NCI-H2081 treated with DMSO at 0.1 percent for 48 hours (cell line): ENCODE results near the gene SLCO2B1.

ENCODE experiments used
- DNase-seq: peaks from one replicate; lab custom pipeline; 2025; lab: John Stamatoyannopoulos, UW

SLCO2B1 gene

DNA sequence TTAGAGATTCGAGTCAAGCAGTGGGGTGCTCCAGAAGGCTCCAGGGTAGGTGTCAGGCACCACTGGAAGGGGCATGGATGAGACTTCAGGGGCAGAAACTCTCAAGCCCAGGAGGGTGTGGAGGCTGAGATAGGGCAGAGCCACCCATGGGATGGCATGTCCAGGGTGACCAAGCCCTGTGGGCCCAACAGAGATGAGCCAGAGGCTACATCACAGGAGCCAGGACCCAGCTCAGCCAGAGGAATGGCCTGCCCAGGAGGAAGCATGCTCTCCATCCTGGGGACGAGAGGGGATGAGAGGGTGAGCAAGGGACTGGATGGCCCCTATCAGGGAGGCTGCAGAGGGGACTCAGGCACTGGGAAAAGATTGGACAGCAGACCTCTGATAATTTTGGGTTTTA lies 42.8 kb downstream of the SLCO2B1 start:
- DNase-seq: no peak

DNA sequence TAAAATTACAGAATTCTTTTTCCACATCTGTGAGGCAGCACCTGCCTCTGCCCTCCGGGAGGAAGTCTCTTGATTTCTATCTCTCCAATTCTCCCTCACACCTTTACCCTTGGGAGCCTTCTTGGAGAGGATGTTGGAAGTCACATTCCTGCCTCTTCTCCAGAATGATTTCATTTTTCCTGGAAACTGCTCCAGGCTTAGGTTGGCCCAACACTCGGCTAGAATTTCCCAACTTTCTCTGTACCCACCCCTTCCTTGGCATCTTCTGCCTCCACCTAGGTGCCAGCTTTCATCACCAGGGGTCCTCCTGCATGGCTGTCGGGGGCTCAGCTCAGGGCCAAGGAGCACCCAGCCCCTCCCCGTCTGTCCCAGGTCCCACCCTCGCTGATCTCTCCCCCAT lies 43.2 kb downstream of the SLCO2B1 start:
- no peak for DNase-seq

DNA sequence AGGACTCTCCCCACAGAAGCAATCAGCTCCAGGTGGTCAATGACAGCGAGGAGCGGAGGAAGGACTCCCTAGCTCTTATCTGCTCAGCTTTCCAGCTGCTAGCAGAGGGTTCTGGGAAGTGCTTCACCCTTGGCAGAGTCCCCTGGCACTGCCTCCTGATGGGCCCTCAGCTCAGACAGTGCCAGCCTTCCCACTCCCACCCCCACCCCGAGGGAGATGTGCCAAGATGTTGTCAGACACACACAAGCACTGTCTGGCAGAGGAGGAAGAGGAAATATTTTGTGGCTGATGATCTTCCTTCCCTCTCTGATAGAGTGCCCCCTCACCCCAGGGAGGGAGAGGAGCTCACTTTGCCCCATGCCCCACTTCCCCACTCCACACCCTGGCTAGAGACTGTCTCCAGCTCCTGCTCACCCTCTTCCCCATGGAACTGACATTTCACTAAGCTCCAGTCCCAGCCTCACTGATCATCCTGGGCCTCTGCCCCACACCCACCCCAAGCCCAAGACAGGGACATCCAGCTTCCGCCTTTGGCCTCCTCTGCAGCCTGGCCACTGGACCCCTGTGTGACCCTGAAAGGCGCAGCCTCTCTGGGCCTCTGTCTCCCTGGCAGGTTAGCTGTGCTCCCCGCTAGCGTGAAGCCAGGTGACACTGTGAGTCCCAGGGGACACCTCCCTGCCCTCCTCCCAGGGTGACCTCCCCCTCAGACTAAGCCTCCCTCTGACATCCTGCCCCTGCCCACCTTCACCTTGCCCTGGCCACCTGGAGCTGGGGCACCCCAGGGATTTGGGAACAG lies 44.5 kb downstream of the SLCO2B1 start:
- no peak for DNase-seq

DNA sequence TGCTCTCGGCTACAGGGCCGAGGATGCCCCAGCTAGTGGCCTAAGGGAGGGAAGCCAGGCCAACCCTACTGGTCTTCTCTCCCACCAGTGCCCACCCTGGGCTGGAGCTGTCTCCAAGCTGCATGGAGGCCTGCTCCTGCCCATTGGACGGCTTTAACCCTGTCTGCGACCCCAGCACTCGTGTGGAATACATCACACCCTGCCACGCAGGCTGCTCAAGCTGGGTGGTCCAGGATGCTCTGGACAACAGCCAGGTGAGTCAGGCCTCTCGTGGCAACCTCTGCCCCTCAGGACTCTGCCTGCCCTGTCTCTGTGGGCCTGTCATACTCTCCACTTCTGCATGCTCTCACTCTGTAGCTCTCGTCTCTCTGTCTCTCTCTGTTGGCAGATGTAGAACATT lies 45.5 kb downstream of the SLCO2B1 start:
- DNase-seq: no peak

DNA sequence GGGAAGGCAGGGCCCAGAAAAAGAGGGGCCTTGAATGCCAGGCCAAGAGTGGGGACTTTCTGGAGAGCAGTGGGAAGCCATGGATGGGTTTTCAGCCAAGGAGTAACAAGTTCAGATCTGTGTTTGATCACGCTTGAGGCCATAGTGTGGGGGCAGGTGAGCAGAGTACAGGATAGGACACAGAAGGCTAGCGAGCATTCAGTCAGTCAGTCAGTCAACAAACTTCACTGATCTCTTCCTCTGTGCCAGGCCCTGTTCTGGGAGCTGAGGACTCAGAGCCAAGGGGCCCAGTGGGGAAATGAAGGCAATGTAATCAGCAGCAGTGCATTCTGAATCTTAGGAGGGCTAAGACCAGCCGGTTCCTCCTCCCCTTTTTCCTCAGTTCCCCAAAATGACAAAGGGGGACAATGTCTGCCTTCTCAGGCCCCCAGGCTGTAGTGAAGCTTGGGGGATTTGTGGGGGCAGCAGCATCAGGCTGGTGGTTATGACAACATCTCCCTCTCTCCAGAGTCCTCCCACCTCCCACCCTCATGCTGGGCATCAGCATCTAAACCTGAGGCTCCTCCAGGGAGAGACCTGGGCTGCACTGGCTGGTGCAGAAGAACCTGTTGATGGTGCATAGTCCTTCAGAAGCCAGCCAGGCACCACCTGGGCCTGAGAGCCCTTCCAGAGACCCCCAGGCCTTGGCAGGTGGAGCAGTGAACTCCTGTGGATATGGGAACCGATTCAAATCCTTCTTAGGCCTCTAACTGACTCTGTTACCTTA lies 46.8 kb downstream of the SLCO2B1 start:
- no peak for DNase-seq

DNA sequence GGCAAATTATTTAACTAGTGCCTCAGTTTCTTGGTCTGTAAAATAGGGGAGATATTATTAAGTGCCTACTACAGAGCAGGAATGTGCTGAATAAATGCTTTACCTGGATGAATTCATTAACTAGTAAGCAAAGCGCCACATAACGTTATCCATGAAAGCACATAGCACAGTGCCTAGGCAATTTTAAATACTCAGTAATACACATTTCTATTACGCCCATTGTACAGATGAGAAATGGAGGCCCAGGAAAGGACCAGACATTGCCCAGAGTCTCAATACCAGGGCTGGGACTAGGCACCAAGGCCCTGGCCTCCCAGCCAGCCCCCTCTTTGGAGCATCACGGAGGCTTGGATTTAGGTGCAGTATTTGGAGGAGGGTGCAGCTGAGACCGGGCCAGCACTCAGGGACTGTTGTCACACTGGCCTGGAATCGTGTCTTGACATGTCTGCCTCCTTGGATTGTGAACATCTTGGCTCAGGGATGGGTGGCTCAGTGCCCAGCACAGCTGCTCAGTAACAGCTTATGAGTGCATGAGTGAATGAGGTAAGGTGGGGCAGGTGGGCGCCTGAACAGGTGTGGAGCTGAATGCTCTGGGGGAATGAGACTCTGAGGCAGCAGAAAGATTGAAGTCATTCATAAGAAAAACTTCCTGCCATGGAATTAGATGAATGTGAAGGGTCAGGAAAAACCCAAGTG lies 47.5 kb downstream of the SLCO2B1 start:
- DNase-seq: no peak

DNA sequence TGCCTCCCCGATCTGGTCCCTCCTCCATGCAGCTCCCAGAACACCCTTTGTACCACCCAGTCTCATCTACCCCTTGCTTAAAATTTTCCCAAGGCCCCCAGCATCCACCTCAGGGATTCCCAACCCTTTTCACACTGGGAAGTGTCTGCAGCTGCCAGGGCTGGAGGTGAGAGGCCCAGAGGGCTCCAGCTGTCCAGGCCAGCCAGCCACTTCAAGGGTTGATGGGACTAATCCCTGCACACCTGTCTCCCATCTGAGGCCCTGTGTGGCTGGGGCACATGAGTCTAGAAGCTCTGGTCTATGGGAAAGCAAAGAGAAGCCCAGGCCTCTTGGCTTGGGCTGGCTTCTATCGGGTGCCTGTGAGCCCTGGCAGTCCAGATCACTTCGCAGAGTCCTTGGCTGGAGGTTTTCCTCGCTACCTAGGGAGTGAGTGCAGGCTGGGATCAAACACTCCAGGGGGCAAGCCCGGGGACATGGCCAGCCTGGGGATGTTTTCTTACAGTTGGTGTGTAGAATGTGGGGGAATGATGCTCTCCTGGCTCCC lies 48.6 kb downstream of the SLCO2B1 start:
- no peak for DNase-seq

DNA sequence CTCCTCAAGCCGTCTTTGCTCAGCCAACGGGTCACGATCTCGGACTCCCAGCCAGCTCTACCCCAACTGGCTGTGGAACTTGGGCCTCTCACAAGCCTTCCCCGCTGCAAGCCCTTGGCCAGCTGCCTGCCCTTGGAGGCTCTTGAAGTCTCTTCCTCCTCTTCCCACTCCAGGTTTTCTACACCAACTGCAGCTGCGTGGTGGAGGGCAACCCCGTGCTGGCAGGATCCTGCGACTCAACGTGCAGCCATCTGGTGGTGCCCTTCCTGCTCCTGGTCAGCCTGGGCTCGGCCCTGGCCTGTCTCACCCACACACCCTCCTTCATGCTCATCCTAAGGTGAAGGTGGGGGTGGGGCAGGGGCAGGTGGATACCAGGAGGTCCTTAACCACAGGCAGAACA lies 49.1 kb downstream of the SLCO2B1 start:
- DNase-seq: no peak

DNA sequence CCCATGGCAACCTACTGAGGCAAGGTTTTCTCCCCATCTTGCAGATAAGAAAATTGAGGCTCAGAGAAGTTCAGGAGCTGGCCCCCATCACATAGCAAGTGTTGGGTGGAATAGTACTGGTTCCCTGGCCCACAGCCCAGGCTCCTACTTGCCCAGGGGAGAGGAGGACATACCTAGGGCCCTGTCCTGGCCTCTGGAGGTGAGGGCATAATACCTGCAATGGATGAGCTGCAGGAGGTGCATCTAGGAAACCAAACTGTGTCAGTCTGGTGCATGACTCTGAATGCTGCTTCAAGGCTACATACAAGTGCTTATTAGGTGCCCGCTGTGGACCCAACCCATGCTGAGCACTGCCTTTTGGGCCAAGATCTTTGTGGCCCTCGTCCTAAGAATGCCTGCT lies 49.6 kb downstream of the SLCO2B1 start:
- no peak for DNase-seq

DNA sequence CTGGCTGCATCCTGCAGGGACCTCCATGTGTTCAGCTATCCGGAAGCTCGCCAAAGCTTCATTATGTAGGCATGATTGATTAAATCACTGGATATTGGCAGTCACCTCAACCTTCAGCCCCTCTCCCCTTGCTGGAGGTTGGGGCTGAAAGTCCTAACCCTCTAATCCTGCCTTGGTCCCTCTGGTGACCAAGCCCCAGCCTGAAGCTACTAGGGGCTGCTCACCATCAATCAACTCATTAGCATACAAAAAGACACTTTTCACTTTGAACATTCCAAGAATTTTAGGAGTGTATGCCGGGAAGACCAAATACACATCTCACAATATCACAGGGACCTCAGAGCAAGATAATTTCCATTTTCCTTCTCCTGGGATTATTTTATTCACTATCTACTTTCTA lies 50.9 kb downstream of the SLCO2B1 start:
- DNase-seq: no peak

DNA sequence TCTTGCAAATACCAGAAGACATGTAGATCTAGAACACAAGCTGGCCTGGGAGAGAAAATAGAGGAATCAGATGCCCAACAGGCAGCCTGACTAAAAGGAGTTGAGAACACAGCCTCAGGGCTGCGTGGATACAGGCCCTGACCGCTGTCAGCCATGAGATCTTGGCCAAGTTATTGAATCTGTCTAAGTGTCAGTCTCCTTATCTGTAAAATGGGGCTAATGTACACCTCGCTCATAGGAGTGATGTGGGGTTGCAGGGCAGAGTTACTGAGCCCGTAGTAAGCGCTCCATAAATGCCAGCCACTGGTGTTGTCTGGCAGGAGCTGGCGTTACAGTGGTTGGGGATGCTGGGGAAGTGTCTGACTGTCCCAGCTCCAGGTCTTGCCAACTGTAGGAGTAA lies 51.3 kb downstream of the SLCO2B1 start:
- no peak for DNase-seq

DNA sequence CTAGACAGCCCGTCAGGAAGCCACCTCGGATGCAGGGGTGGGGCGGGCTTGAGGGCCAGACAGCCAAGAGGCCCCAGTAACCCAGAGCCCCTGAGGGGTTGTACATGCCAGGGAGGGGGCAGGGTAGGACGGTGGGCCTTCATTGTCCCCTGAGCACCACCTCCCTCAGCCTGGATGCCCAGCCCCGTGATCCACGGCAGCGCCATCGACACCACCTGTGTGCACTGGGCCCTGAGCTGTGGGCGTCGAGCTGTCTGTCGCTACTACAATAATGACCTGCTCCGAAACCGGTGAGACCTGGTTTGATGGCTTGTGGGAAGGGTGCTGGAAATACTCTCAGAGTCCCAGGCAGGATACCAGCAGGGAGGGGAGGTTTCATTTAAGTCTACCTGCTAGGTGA lies 52.2 kb downstream of the SLCO2B1 start:
- DNase-seq: no peak

DNA sequence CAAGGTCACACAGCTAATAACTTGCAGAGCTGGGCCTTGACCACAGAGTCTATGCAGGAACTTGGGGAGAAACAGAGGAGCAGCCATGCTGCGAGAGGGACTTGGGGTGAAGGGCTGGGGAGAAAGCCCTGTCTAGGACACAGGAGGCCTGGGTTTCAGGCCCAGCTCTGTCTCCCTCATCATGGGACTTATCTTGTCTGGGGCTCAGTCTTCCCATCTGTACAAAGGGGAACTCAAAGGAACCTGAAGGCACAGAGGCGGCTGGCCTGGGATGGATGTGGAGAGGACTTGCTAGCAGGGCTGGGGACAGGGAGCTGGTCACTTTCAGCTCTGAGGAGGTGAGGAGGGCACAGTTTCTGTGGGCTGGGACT lies 52.7 kb downstream of the SLCO2B1 start:
- no peak for DNase-seq

DNA sequence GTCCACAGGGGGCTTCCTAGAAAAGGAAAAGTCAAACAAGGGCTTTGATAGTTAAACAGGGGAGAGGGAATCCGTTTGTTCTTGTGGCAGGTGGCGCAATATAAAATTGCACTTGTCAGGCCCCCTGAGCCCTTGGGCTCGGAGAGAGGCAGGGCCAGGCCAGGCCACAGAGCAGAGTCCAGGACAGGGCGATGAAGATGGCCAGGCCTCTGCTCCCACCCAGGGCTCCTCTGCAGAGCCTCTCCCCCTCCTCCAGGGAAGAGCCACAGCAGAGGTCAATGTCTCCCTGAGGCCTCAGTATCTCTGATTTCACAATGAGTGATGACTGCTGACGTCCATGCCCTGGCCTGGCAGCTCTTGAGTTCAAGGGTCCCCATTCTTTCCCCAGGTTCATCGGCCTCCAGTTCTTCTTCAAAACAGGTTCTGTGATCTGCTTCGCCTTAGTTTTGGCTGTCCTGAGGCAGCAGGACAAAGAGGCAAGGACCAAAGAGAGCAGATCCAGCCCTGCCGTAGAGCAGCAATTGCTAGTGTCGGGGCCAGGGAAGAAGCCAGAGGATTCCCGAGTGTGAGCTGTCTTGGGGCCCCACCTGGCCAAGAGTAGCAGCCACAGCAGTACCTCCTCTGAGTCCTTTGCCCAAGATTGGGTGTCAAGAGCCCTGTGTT lies 53.2 kb downstream of the SLCO2B1 start:
- DNase-seq: no peak

DNA sequence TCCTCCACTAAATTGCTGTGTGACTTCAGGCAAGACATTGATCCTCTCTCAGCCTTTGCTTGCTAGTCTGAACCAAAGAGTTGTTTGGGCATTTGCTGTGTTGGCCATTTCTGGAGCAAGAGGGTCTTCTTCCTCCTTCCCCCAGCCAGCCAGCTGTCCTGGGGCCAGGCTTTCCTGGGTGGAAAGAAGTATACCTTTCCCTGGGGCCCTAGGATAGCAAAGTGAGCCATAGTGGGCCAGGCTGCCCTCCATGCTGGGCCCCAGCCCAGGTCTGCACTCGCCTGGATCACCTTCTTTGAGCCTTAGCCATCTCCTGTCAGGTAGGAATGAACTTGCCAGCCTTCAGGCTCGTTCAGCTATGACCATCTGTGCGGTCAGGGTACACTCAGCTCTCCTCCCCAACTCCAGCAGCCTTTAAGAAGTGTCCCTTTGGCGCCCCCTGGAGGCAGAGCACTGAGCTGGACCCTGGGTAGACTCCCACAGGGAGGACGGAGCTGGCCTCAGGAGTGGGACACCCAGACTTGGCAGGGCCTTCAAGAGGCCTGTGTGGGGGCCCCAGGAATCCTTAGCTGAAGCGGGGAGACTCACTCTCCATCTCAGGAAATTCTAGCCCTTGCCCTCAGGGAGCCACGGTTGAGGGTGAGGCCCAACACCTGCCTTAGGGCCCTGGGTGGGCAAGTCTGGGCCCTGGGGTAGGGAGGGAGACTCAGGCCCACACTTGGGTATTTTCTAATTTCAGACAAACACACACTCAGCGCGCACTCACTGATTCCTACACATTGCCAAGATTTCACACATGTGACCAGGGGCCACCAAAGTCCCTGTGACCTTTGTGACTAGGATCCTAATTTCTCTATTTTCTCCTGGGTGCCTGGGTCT lies 54.0 kb downstream of the SLCO2B1 start:
- no peak for DNase-seq

DNA sequence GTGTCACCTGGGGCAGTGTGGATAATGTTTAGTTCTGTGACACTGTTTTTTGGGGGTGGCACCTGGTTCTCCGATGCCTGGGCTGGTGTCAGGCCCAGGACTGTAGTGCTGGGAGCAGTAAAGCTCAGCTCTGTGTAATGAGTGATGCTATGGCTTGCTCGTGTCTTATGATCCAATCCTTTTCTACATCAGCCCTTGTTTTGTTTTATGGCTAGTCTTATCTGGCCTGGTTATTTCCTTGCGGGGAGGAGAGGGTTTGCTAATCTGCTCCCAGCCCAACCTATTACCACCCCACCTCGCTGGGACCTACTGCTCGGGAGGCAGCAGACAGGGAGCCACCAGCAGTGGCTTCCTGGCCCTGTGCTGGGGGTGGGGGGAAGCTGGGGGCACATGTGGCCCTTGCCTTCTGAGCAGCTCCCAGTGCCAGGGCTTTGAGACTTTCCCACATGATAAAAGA lies 54.7 kb downstream of the SLCO2B1 start:
- no peak for DNase-seq

DNA sequence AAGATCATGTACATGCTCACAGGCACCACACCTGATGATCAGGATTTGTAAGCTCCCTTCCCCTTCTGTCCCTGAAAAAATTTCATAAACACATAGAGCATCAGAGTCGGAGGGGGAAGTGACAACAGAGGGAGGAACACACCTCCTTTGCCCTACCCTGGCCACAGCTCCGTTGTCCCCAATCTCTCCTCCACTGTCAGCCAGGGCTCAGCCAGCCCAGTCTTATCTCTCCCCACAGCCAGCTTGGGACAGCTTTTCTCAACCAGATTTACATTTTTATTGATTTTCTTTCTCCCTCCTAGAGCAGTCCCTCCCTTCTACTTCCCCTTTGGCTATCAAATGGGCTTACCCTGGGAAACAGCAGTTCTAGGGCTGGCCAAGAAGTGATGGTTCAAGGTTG lies 57.5 kb downstream of the SLCO2B1 start:
- DNase-seq: no peak

DNA sequence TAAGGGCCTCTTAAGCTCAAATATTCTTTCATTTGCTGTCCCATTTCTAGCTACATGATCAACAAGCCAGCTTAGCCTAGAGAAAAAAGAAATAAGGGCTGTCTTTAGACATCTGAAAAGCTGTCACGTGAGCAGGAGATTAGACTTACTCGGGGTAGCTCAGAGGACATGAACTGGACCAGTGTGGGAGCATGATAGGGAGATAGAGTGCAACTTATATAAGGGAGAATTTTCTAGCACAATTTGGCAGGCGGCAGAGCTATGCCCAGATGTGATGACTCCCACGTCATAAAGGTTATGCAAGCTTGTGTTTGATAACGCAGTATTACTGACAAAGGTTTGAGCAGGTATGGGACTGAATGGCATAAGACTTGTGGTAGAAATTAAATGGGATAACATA lies 61.5 kb downstream of the SLCO2B1 start:
- no peak for DNase-seq

DNA sequence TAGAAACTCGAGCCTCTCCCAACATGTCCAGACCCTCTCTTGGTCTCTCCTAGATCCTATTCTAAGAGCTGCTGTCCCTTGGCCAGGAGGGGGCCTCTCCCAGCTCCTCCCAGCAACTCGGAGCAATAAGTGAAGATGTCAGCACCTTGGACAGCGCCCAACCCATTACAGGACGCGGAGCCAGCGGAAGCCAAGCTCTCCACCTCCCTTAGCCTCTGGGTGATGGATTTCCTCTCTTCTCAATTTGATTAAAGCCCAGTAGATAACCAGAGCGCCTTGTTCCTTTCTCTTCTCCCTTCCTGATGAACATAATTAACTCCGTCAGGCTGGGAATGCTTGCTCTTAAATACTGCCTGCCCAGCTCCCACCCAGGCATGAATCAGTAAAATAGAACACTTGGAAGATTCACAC lies 63.5 kb downstream of the SLCO2B1 start:
- DNase-seq: no peak

DNA sequence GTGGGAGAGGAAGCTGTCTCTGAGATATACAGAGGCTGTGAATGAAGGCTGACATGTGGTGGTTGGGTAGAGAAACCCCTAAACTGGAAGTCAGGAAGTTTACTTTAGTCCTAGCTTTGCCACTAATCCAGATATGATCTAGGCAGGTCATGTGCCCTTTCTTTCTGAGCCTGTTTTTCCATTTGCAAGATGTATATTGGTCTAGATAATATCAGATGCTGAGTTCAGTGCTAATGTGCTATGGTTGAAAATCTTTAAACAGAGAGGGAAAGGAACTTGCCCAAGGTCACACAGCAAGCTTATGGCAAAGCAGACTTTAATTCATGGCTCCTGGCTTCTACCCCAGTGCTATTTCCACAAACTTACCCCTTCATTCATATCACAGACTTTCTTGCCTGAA lies 63.9 kb downstream of the SLCO2B1 start:
- DNase-seq: no peak

DNA sequence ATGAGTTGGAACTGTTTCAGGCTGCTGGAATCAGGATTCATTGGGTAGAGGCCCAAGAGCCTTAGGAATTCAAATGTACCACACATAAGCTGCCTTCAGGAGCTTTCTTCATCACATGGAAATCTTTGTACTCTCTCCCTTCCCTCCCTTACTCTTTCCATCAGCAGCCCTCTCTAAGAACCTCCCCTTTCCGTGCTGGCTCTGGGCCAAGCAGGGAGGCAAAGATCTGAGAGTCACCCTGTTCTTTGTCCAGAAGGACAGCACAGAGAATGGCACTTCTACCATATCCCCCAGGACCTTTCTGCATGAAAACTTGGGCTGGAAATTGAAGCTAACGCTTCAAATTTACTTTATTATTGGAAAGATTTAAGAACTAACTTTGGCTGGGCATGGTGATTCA lies 69.0 kb downstream of the SLCO2B1 start:
- DNase-seq: no peak
